Measurements from ENCODE around the gene DAZAP1.

DAZAP1 gene

DNA sequence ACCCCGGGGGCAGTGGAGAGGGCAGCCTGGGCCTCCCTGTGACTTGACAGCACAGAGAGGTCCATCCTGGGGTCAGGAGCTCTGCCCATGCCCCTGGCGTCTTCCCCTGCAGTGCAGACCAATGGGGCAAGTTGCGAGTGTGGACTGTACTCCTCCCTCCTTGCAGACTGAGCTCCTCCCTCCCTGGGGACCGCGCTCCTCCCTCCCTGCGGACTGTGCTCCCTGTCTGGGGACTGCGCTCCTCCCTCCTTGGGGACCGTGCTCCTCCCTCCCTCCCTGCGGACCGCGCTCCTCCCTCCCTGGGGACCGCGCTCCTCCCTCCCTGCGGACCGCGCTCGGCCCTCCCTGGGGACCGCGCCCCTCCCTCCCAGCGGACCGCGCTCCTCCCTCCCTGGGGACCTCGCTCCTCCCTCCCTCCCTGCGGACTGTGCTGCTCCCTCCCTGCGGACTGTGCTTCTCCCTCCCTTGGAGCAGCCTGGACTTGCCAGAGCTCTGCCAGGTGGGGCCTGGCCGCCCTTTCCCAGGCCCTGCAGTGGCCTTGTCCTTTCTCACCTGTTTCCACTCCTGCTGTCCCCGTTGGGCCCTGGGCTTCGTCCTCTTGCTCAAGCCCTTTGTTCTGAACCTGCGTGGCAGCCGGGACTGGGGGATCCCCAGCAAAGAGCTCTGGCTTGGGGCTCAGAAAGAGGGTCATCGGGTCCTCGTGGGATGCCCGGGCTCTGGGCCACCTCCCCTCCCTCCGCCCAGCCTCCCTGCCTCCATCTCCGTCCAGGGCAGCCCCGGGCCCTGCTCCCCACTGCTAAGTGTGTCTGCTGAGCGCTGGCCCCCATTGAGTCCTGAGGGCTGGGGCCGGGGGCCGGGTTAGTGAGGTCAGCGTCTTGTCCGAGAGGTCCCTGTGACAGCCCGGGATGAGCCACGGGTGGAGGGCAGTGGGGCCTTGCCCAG lies 12.9 kb upstream of the DAZAP1 start:
- DNase-seq = no peak

DNA sequence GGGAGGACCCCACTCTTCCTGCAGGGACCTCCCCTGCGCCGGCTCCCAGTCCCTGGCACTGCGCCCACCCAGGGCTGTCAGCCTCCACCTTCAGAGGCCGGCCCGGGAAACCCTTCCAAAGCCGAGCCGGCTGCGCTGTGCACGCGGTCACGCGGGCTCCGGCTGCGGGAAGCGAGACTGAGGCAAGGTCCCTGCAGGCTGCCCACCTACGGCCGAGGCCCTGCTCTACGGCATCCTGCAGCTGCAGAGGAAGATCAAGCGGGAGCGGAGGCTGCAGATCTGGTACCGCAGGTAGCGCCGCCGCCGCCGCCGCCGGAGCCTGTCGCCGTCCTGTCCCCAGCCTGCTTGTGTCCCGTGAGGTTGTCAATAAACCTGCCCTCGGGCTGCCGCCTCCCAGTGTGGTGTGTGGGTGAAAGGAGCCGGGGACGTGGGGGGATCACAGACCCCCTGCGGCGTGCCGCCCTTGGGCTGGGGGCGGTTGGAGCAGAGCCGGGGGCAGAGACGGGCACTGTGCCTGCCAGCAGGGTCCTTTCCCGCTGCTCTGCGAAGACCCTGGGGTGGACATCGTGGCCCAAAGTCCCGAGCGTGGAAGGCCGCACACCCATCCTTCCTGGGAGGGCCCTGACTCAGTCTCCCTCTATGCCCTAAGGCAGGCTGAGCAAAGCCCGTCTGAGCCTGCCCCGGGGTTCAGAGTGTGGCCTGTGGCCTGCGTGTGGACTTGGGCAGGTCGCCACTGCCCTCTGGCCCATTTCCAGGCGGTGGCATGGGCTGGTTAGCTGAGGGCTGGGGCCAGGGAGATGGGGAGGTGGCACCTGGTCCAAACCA lies 12.0 kb upstream of the DAZAP1 start:
- DNase-seq = no peak

DNA sequence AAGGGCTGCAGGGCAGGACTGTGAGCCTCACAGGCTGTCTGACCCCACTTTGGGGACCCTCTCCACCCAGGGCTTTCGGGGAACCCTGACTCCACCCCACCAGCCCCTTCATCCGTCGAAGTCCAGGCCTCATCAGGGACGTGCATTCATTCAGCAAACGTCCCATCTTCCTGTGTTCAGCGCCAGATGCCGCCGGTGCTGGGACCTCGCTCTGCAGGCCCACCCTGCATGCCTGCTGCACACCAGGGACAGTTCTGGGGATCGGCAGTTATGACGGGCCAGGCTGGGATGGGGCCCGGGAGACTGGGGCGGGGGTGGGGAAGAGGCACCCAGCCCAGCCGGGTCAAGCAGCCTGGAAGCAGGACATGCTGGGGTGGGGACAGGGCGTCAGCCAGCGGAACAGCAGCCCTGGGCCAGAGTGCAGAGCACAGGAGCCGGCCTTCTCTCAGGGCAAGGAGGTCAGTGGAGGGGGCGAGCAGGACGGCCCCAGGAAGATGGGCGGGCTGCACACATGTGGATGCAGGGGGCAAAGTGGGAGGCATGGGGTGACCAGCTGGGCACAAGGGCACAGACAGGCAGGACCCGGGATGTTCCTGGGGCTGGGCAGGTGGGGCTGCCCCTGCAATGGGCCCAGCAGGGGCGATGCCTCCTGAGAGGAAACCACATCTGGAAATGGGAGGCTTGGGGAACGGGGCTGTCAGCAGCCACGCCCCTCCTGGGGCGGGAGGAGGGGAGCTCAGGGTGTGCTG lies 11.2 kb upstream of the DAZAP1 start:
- DNase-seq = no peak

DNA sequence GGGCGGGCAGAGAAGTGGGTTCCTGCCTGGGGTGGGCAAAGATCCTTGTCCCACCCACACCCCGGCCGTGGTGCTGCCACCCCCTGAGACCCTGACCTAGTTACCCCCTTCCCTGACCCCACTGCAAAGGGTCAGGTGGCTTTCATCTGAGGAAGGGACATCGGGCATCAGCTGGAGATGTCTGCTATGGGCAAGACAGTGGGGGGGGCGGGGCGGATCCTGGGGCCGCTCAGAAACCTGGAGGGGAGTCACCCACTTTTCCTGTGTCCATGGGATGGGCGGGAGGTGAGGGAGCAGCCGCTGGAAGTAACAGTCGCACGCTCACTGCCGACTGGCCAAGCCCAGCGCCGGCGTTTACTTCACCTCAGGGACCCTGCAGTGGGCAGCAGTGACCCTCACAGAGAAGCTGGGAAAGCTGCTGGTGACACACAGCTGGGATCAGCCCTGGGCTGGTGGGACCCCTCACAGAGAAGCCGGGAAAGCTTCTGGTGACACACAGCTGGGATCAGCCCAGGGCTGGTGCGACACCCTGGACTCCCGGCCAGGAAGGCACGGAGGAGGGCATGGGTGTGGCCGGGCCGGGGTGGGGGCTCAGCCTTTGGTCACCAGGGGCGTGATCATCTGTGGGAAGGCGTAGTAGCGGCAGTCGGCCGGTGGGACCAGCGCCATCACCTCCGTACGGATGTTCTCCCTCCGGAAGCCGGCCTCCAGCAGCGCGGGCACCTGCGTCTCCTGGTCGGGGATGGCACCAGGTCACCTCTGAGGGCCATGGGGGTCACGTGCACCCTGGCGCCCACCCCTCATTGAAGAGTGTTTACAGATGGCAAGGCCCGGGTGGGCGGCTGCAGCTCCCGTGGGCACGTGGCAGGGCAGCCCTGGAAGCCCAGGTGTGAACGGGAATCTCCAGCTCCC lies 10.4 kb upstream of the DAZAP1 start:
- DNase-seq = no peak

DNA sequence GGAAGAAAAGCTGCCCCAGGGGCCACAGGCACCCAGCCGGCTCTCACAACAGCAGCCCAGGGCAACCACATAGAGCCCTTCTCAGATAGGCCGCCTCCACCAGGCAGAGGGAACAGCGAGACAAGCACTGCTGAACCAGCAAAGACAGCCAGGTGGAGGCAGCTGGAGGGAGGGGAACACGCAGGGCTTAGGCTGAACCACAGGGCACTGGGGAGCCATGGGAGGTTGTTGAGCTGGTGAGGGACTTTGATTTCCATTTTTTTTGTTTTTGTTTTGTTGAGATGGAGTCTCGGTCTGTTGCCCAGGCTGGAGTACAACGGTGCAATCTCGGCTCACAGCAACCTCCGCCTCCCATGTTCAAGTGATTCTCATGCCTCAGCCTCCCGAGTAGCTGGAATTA lies 9.5 kb upstream of the DAZAP1 start:
- peak; percentile 58 for DNase-seq

DNA sequence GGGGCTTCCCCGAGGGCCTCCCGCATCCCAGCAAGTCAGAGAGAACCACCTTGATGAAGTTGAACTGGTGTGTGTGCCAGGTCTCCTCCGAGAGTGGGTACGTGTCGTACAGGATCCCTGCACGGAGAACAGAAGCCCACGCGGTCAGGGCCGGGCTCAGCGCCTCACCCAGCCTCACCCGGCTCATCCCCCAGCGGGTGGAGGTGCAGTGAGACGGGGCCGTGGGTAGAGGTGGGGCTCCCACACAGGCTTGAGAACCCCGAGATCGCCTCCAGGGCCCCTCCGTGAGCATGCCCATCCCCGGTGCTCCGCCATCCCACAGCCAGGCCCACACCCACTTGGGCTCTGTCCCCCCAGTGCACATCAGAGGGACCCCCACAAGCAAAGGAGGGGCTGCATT lies 8.3 kb upstream of the DAZAP1 start:
- DNase-seq = no peak

DNA sequence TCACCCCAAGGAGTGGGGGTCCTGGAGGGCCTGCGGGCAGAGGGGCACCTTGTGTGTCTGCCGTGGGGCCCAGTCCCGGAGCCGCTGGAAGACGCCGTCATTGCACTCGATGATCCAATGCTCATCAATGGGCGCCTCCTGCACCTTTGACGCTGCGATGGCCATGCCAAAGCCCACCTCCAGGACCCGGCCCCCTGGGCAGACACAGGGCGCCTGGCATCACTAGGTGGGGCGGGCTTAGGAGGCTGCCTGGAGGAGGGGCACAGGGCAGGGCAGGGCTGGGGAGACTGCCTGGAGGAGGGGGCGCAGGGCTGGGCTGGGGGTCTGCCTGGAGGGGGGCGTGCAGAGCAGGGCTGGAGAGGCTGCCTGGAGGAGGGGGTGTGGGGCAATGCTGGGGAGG lies 7.6 kb upstream of the DAZAP1 start:
- no peak for DNase-seq

DNA sequence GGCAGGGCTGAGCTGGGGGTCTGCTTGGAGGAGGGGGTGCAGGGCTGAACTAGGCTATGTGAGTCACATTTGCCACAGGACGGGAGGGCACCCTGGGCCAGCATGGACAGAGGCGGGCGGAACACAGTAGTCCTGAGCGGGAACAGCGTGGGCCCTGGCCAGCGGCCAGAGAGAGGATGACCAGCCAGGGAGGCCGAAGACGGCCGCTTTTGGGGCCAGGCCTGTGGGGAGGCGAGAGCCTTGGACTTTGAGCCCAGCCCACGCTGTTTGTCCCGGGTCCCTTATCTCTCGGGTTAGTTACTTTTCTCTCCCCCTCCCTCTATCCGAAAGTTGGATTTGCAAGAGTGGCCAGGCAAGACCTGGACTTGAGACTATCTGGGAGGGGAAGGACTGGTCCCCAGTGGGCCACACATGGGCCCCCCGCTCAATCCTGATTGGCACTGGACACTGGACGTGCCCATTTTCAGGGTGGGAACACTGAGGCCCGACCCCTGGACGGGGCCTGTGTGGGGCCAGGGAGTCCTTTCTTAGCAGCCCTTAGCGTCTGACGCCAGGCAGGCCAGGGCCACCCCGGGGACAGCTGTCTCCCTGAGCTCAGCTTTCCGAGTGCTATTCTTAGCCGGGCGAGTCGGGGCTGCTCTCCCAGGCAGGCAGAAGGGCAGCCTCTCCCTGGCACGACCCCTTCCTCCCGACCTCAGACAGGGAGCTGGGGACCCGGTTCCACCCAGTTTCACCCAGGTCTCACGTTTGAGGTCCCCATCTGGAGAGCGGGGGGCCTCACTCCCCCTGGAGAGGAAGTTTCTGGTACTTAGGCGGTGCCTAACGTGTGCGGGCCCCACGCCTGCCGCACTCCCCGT lies 6.9 kb upstream of the DAZAP1 start:
- peak; percentile 62 for DNase-seq

DNA sequence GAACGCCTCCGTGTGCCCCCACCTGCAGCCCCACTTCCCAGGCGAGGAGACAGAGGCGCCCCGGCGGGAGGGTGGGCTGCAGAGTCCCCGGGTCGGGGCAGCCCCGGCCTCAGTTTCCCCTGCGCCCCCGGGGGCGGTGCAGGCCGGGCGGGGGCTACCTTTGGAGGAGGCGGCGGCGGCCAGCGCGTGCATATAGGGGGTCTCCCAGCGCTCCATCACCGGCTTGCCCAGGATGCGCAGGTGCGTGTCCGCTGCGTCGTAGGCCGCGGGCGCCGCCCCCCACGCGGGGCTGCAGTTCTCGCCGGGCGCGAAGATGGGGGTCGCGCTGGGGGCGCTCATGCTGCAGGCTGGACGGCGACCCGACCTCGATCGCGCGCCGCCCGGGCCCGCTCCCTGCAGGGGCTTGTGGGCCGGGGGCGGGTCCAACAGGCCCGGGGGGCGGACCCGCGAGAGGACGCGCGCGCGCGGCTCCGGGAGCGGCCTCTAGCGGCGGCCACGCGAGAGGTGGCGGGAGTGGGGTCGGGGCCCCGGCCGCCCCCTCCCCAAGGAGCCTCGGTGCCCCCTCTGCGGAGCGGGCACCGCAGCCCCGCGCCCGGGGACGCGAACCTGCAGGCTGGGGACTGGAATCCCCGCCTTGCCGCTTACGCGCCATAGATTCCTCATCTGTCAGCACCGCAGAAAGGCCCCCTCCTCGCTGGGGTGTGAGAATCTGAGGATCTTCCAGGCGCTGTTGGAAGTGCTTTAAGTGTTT lies 6.1 kb upstream of the DAZAP1 start, which contains the start of gene GAMT:
GAMT (minus strand) TSS at position 405 of the 751 bp plus-strand sequence; CDS start at position 339, 66 bp downstream.
- peak; percentile 76 for DNase-seq

DNA sequence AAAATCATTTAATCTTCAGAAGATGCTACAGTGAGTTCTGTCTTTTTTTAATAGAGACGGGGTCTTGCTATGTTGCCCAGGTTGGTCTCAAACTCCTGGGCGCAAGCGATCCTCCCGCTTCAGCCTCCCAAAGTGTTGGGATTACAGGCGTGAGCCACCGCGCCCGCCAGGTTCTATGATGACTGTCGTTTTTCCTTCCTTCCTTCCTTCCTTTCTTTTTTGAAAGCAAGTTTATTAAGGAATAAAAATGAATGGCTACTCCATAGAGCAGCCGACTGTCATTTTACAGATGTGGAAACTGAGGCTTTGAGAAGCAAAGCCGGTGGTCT lies 5.5 kb upstream of the DAZAP1 start:
- no peak for DNase-seq

DNA sequence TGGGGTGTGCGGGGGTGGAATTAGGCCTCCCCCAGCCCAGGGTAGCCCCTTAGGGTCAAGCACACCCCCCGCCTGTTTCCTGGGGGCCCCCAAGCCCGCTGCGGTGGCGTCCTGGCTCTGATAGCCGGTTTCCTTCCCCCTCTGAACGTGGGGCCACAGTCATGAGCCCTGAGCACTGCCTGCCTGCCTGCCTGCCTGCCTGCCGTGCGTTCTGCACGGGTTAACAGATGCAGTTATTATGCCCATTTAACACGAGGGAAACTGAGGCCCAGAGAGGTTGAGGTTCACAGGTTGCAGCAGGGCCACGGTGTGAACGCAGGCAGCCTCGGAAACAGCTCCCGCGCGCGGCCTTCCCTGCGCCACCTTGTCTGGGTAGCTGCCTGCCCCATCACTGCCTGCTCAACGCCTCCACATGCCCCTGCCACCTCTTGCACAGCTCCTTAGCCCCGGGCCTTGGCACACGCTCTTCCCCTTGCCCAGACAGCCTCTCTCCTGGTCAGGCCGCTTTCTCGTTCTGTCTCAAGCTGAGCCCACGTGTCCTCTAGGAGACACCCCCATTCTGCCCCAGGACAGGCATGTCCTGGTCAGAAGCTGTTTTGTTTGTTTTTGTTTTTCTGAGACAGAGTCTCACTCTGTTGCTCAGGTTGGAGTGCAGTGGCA lies 4.8 kb upstream of the DAZAP1 start:
- DNase-seq = no peak

DNA sequence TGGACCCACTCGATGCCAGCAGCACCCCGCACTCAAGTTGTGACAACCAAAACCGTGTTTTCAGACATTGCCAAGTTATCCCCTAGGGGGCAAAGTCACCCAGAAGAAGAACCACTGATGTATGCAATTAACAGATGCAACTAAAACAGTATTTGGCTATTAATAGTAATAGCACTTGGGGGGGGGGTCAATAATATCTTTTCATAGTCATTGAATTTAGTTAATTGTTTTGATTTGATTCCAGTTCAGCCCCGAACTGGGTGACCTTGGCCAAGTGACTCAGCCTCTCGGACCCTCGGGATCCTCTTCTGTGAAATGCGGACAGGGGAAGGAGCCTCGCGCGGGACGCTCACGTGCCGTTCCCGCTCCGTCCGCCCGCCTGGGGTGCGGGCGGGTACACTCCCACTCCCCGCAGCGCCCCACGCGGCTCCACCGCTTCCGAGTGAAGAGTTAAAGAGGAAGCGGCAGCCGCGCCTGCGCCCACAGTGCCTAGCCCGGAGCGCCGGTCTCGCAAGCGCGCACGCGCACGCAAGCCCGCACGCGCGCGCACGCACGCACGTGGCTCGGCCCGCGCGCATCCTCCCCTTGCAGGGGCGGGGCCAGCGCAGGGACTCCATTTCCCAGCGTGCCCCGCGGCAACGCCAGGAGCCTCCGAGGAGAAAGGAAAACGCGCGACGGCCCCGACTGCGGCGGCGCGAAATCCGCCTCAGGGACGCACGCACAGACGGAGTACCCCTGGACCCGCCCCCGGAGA lies 435 bp upstream of the DAZAP1 start:
- peak; percentile 99 for DNase-seq

DNA sequence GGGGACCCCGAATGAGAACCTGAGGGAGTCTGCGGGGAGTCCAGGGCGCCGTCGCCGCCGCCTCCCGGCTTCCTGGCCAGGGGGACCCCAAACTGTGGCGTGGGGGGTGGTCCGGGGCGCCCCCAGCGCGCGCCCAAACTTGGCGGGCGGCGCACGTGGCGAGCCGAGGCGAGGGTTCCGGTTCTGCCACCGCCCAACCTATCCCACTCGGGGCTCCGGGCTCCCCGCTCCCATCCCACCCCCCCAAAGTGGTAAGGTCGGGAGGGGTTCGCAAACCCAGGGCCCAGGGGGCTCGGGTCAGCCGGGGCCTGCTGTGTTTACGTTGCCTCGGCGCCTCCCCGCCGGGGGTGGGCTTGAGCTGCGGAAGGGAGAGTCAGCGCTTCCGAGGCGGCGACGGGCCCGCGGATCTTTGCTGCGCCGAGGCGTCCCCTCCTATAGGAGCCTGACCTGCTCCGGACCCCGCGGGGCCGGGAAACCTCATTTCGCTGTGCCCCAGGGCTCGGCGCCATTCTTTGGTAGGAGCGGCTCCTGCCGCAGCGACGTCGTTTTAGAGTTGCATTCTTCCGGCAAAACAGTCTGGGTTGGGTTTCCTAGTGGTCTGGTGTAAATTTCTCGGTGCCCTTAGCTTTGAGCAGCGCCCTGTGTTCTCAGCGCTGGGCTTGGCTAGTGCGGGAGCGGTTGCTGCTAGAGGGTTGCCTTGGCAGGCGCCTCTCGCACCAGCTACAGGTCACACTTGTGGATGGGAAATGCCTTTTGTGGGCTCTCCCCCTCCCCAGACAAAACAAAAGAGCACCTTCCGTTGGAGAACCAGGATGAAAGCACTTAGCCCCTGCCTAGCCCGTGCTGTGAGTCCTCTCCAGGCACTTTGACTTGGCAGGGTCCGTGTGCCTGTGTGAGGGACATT lies 1.2 kb downstream of the DAZAP1 start:
- DNase-seq = peak; percentile 58

DNA sequence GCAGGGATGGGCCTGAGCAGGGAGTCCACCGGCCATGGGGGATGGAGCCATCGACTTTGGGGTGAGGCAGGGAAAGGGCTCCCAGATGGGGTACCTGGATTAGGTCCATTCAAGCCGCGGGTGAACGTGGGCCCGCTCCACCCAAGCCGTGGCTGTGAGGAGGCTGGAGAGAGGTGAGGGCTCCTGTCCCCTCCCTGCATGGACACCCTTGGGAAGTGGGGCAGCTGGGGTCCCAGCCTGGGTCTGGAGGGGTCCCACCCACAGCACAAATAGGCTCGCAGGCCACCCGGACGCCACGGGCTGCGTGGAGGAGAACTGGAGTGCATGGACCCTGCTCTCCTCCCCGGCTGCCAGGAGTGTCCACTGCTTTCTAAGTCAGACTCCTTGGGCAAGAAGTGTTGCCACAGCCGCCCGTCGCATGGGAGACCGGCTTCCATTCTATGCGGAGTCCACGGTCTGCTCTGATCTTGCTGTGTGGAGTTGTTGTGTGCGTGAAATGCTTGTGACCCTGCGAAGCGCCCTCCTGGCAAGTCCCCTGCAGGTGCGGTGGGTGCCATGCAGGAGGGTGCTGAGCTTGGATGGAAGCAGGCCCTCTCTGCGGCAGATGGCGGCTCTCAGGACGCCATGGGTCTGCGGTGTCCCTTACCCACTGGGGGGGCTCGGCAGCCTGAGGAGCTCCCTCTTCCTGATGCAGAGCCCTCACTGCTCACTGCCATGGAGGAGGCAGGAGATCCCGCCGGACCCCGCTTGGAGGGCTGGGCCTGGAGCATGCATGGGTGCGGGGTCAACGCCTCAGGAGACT lies 2.0 kb downstream of the DAZAP1 start:
- DNase-seq = no peak

DNA sequence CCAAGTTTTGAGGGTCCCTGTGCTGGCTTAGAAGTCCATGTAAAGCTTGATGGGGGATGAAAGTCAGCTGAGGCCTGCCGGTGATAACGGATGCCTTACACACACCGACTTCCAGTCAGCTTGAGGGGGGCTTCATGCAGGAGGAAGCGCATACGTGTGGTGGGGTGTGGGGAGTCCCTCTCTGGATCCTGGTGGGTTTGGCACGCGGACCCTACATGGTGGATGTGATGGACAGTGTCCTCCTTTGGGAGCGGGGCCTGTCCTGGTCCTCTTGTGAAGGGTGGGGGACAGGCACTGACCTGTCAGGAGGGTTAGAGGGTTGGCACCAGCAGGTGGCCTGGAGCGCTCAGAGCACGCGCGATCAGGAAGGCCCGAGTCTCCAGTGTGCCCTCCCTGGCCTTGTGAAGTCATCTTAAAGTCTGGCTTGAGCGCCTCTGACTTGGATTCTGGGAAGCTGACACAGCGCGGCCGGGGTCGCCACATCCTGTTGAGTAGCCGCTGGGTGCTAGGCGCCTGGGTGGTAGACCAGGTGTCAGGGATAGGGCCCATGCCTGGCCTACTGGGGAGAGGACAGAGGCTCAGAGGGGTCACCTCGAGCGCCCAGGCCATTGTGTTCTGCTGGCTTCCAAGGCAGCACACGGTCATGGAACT lies 2.9 kb downstream of the DAZAP1 start:
- no peak for DNase-seq

DNA sequence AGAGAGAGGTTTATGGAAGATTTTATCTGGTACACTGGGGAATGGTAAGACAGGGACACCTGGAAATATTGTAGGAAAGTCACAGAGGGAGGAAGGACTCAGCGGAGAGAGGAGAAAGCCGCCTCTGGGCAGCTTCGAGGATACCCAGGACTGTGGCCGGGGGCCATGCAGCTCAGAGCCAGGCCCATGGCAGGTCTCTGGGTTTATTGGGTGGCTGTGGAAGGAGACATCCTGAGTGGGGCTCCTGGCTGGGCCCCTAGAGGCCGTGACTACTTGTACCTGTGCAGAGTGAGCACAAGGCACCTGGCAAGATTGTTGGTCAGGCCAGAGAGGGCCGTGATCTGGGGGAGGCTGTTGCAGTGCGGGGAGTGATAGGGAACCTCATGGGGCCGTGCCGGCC lies 3.4 kb downstream of the DAZAP1 start:
- no peak for DNase-seq

Data from RPMI8226 (cell line).